Superior temporal gyrus (tissue), 1 donor: Measurements from ENCODE around the gene CALR3.
A peak's percentile ranks its signal among the peaks of the same experiment; 100 is the strongest.
"Not testable (repeated sequence)": the region's sequence is repeated elsewhere in the genome, so short reads cannot be mapped to it uniquely, and the experiment has no call there.

Experiments
- DNase-seq: peaks from one replicate; pipeline ENCODE4 v3.0.0-alpha.2; 2016; ENCODE audit errors: extremely low spot score

Gene CALR3

DNA sequence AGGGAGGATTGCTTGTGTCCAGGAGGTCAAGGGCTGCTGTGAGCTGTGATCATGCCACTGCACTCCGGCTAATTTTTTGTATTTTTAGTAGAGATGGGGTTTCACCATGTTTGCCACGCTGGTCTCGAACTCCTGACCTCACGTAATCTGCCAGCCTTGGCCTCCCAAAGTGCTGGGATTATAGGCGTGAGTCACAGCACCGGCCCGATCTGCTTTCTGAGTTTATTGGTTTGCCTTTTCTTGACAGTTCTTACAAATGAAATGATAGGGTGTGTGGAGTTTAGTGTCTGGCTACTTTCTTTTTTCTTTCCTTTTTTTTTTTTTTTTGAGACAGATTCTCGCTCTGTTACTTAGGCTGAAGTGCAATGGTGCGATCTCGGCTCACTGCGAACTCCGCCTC lies 1.1 kb upstream of the CALR3 start:
- no peak for DNase-seq

DNA sequence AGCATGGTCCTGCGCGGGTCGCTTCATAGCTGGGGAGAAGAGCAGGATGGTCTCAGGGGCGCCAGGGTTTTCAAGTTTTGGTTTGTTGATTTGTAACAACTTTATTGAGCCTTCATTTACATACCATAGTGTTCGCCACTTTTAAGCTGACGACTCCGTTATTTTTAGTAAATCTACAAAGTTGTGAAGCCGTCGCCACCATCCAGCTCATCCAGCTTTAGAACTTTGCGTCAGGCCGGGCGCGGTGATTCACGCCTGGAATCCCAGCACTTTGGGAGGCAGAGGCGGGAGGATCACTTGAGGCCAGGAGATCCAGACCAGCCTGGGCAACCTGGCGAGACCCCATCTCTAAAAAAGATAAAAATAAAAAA lies 631 bp upstream of the CALR3 start:
- DNase-seq: peak; percentile 29

DNA sequence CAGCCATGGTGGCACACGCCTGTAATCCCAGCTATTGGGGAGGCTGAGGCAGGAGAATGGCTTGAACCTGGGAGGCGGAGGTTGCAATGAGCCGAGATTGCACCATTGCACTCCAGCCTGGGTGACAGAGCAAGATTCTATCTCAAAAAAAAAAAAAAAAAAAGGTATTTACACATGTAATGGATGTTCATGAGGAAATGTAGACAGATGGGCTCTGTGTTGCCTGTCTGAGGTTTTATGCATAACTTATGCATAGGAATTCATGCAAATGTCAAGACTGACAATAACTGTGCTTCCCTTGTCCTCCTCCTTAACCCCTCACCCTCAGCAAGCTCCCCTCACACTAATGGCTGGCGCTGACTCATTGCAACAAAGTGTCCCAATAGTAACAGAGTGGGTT lies 9.5 kb downstream of the CALR3 start:
- not testable (repeated sequence) for DNase-seq

DNA sequence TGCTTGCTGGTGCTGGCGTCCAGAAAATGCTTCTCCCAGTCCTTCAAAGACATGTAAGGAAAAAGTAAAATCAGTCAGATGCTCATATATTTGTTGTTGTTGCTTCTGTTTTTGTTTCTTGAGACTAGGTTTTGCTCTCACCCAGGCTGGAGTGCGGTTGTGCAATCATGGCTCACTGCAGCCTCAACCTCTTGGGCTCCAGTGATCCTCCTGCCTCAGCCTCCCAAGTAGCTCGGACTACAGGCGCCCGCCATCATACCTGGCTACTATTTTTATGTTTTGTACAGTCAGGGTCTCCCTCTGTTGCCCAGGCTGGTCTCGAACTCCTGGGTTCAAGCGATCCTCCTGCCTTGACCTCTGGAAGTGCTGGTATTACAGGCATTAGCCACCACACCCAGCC lies 13.2 kb downstream of the CALR3 start:
- DNase-seq: no peak

DNA sequence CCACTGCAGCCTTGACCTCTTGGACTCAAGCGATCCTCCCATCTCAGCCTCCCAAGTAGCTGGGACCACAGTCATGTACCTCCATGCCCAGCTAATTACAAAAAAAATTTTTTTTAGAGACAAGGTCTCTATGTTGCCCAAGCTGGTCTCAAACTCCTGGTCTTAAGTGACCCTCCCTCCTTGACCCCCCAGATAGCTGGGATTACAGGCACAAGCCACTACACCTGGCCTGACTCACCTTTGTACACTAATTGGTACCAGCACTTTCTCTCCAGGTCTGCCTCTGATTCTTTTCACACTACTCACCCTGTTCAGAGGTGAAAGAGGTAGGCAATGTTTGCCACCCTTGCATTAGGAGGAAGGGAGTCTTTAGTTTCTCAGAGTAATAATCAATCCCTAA lies 18.7 kb downstream of the CALR3 start:
- no peak for DNase-seq

DNA sequence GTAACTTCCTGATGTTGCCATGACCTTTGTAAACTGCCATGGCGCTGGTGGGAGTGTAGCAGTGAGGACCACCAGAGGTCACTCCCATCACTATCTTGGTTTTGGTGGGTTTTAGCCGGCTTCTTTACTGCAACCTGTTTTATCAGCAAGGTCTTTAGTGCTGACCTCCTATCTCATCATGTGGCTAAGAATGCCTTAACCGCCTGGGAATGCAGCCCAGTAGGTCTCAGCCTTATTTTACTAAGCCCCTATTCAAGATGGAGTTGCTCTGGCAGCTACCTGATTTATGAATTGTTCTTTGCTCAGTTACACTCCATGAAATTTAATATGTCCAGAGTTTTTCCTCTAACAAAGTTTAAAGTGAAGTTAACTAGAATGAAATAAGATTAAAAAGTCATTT lies 19.6 kb downstream of the CALR3 start:
- no peak for DNase-seq

DNA sequence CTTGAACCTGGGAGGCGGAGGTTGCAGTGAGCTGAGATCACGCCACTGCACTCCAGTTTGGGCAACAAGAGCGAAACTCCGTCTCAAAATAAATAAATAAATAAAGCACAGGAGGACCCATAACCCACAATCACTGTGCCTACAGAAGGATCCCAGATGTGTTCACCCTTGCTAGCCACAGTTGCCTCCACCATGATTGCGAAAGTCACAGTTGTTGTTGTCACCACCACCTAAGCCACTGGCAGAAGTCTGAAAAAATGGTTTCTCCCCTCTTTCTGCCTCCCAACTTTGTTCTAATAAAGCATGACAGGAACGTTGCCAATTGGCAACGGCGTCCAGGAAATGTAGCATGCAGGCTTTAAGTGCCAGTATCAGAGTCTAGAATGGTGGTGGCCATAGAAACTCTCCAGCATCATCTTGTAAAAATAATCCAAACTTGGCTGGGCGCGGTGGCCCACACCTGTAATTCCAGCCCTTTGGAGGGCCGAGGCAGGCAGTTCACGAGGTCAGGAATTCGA lies 22.0 kb downstream of the CALR3 start:
- no peak for DNase-seq

DNA sequence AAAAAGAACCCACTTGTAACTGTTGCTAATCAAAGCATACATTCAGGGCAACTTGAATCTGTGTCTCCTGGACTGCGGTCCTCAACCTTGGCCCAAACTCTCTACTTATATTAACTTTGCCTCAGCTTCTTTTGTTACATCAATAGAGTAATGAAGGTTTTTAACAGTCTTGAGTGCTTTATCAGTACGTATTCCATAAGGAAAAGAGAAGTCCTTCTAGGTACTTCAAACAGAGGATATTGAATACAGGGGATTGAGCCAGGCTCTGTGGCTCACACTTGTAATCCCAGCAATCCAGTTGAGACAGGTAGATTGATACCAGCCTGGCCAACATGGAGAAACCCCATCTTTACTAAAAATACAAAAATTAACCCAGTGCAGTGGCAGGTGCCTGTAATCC lies 23.0 kb downstream of the CALR3 start:
- no peak for DNase-seq

DNA sequence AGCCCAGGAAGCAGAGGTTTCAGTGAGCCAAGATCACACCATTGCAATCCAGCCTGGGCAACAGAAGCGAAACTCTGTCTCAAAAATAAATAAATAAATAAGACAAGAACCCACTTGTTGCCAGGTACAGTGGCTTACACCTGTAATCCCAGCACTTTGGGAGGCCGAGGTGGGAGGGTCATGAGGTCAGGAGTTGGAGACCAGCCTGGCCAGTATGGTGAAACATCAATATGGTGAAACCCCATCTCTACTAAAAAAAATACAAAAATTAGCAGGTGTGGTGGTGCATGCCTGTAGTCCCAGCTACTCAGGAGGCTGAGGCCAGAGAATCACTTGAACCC lies 23.4 kb downstream of the CALR3 start:
- not testable (repeated sequence) for DNase-seq

DNA sequence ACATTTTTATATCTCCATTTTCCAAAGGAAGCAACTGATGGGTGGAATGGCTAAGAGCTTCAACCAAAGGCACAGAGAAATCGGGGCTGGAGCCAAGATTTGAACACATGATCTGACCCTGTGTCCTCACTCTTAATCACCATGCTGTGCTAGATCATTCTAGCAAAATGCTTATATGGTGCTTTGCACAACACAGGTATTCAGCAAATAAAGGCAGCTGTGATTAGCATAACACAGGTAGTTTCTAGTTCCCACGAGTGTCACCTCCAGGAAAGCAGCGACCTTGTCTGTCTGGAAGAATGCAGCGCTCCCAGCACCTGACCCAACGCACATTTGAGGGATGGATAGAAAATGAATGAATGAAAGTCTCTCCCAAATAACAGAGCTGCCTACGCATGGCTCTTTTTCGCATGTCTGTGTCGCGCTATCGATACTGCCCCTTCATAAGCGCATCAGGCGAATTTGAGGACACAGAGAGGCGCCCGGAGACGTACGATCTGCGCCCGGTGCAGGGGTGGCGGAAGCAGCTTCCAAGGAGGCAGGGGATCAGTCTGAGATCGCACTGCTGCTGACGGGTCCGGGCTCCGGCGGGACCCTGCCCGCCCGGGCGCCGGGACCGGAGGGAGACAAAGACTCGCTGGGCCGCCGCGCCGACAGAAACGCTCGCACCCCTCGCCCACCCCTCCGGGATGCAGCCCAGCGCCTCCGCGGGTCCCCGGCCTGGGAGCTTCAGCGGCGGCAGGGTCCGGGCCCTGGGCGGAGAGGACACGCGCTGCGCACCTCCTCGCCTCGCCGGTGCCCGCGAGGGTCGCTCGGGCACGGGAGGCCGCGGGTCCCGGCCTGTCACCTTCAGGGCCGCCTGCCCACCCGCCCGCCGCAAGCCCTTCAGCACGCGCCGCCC lies 24.8 kb downstream of the CALR3 start:
- no peak for DNase-seq

DNA sequence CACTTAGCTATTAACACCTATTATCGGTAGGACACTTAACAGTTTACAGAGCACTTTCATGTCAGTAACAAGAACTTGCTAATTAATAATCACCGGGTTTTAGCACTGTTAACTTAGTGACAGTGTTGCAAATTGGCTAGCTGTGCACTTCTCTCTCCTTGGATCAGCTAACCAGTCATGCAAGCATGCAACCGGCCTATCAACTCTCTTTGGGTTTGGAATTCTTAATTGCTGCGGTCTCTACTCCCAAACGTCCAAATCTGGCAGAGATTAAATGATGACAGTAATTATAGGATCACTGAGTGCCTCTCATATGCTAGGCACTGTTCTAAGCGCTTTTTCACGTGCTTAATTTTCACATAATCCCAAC lies 25.4 kb downstream of the CALR3 start:
- DNase-seq: no peak

DNA sequence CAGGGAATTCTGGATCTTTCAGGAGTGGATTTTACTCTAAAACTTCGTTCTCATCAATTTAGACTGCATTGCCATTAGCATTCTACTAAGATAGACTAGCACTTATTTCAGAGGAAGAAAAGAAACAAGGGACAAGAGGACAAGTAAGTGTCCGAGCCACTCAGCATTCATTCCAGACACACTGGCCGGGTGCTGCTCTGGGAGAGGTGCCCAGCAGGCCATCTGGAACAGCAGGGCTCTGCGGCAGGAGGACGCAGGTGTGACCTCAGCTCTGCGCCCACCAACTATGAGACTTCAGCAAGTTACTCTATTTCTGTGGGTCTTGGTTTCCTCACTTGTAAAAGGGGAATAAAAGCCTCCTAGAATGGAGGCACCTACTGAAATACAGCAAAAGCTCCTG lies 28.4 kb downstream of the CALR3 start:
- no peak for DNase-seq

DNA sequence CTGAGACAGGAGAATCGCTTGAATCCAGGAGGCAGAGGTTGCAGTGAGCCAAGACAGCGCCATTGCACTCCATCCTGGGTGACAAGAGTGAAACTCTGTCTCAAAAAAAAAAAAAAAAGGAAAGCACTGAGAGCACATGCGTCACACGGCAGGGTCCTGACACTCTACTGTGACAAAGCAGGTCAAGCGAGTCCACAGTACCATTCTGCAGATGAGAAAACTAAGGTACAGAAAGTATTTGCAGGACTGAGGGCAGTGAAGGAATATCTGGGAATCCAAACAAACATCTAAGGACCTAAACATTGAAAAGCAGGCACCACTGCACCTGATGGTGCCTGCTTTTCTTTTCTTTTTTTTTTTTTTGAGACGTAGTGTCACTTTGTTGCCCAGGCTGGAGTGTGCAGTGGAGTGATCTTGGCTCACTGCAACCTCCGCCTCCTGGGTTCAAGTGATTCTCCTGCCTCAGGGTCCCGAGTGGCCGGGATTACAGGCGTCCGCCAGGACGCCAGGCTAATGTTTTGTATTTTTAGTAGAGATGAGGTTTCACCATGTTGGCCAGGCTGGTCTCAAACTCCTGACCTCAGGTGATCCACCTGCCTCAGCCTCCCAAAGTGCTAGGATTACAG lies 29.1 kb downstream of the CALR3 start:
- not testable (repeated sequence) for DNase-seq

DNA sequence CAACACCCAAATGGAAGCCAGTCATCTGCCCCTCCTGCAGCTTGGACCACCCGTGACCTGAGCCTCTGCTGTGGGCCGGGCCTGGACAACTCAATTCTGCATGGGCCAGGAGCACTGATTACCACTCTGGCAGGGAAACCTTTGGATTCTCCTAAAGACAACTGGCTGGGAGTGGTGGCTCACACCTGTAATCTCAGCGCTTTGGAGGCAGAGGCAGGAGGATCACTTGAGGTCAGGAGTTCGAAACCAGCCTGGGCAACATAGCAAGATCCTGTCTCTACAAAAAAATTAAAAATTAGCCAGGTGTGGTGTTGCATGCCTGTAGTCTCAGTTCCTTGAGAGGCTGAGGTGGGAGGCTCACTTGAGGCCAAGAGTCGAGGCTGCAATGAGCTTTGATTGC lies 30.7 kb downstream of the CALR3 start:
- DNase-seq: peak; percentile 1

DNA sequence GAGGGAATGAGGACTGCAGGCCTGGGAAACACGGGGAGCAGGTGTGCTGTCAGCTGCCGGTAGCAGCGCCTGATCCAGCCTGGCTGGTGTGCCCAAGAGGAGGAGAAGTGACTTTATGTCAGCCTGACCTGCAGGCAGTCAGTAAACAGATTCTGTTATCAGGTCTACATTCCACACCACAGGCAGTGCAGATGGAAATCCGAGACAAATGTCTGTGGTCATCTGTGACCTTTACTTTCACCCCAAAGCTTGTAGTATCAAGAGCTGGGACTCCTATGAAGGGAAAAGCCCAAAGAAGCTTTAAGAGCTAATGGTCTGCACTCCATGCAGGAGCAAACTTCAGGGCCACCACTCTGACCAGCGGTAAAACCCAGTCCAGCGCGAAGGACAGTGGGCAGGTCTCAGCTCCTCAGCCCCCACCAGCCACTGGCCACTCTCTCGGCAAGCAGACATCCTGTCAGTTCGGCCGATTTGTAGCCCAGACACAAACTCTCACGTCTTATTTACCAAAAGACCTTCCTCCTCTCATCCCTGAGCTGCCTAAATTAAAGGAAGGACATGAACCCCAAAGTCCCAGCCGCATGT lies 31.9 kb downstream of the CALR3 start:
- peak; percentile 2 for DNase-seq

DNA sequence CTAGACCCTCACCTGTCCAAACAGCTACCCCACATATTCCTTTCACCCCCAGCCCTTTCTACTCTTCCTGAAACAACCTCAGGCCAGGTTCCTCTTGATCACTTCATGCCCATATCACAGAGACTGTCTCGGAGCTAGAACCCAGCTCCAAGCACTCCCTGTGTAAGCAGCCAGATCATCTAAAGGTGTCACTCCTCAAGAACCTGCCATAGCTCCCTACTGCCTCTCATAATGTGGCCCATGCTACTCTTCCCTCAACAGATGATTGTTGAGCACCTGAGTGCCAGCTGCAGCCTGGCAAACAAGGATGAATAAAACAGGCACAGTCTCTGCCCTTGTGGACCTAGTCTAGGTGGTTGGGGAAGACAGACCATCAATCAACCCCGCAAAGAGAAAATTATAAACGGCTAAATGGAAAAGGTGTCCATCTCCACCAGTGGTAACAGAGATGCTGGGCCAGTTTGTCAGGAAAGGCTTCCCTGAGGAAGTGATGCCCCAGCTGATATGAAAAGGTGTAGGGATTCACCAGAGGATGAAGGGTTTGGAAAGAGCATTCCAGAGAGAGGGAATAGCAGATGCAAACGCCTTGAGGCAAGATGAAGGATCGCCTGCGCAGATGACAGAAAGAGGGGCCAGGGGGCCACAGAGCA lies 32.5 kb downstream of the CALR3 start:
- DNase-seq: peak; percentile 1

DNA sequence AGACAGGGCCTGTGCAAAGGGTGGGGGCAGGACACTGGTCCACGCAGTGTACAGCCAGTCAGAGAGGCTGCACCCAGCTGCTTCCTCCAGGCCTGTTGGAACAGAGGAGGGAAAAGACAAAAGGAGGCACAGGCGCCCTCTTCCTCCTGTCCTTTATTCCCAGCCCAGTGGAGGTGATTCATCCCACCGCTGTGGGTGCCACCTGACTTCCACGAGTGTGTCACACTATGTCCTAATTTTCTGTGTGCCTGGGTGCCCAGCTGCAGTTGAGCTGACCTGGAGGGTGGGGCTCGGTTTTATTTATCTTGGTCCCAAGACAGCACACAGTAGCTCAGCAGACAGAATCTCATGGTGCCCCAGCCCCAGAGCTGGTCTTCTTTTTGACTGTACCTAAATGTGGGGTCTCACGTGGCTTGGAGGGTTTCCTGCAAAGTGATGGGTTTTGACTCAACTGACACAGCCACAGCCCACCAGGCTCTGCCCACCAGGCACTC lies 33.2 kb downstream of the CALR3 start:
- peak; percentile 3 for DNase-seq

DNA sequence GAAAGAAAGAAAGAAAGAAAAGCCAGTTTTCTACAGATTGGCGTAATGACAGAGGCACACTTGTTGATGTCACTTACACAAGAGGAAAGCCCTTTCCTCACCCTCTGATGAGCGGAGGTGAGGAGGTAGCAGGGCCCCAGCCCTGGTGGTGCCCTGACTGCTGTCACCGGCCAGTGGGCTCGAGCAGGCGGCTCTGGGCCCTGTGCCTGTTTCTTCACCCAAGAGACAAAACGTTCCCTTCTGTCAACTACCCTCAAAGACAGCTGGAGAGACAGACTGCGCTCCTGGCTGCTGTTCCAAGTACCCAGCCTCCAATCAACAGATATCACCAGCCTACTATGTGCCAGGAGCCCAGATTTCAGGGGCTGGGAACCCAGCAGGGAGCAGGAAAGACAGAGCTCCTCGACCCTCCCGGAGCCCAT lies 34.3 kb downstream of the CALR3 start:
- DNase-seq: peak; percentile 19

DNA sequence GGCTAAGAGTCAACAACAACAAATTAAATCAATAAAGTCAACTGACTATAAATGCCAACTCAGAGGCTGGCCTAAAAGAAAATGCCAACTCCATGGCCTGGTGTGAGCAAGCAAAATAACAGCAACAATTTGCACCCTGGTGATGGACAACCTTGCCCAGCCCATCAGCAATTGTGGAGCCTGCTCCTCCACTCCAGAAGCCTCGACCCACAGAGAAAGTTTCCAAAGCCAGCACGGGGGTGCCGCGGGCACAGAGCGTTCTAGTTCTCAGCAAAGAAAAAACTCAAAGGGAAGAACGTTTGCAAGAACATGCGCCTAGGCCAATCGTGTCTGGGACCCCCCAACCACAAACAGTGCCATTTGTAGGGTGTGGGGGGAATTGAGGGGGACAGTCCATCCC lies 35.5 kb downstream of the CALR3 start:
- DNase-seq: no peak

DNA sequence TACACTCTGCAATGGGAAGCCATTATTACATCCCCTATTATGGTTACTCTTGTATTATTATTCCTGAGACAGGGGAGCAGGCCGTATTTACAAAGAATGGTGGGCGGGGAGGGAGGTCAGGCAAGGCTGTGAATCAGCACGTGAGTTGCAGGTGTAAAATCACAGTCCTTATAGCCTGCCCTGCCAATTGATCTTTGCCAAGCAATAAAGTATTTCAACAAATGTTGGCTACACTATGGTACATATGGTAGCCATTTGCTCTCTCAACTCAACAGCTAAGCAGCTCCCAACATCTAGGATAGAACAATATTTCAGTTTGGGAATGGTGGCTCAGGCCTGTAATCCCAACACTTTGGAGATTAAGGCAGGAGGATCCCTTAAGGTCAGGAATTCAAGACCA lies 36.3 kb downstream of the CALR3 start:
- no peak for DNase-seq

DNA sequence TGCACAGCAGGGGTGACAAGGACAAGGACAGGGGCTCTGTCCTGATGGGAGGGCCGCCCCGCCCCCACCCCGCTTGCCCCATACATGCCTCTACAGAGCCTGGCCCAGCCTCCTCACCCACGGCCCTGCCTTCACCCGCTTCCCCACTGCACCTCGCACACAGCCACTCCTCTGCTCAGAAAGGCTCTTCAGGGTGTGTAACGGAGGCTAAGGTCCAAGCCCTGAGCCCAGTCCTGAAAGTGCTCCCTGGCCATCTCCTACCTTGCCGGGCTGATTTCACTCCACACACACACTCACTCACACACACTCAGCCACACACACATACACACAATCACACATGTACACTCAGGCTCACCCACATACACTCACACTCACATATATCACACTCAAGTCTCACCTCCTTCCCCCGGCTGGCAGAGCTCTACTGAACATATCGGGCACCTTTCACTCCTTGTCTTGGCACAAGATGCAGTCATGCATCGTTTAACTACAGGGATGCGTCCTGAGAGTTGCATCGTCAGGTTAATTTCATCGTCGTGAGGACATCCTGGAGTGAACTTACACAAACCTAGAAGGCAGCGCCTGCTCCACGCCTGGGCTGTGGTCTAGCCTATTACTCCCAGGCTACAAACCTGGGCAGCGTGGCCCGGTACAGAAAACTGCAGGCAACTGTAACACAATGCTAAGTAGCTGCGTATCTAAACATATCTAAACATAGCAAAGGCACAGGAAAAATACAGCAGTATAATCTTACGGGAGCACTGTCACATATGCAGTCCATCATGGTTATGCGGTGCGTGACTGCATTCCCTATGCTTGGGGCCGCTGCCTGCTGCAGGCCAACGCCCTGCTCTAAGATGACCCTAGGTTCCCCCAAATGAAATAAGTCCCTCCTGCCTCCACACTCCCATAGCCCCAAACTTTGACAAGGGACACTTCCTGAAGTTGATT lies 37.3 kb downstream of the CALR3 start:
- no peak for DNase-seq
